SK-N-SH (cell line): Measurements from ENCODE around the gene CNTNAP2. TPM values are rescaled to one million over a fixed set of nuclear protein-coding genes. Genes with fewer than 3 reads are reported as not detected.

Experiments
- CTCF ChIA-PET: fragments of 300-600, 350-600 bp; formaldehyde crosslinking; extraction: SDS; loops from one replicate; lab custom pipeline; 2021; lab: Yijun Ruan, JAX
- POLR2A ChIA-PET: fragments of 350-600 bp; sonication (Branson Sonifier 250); formaldehyde crosslinking; extraction: SDS; loops from one replicate; lab custom pipeline; 2020; ENCODE audit warnings: antibody characterized with exemption, inconsistent platforms; lab: Yijun Ruan, JAX
- DNase-seq: peaks from one replicate; pipeline ENCODE4 v3.0.0; 2012
- H2AFZ ChIP-seq: fragments of 200-600 bp; sonication (generic); 2 replicates; pipeline ENCODE4 v1.8.1; 2016; ENCODE audit warnings: antibody characterized with exemption, mild to moderate bottlenecking, low read depth
- H3F3A ChIP-seq: fragments of 200-600 bp; sonication (generic); replicated peaks from 2 replicates; pipeline ENCODE3; 2016; ENCODE audit warnings: antibody characterized with exemption, mild to moderate bottlenecking; ENCODE audit not compliant: insufficient read depth
- H3K27ac ChIP-seq, 2 experiments: fragments of 200-500 bp in 1 of 2; fragments of 200-600 bp in 1 of 2; sonication (Bioruptor generic) in 1 of 2; sonication (generic), shearing (Covaris generic) in 1 of 2; 2 replicates each; pipeline versions ENCODE4 v1.5.1 to v1.6.1; 2014 to 2016; ENCODE audit warnings: low read depth in 2 of 2, inconsistent platforms in 1 of 2, low read length in 1 of 2, mild to moderate bottlenecking in 1 of 2, mixed read lengths in 1 of 2
- H3K27me3 ChIP-seq: fragments of 200-600 bp; sonication (generic), shearing (Covaris generic); 2 replicates; pipeline ENCODE4 v1.6.1; 2016; ENCODE audit warnings: mixed run types; ENCODE audit not compliant: insufficient read depth
- H3K36me3 ChIP-seq, 2 experiments: fragments of 200-500 bp in 1 of 2; fragments of 200-600 bp in 1 of 2; sonication (Bioruptor generic) in 1 of 2; sonication (generic) in 1 of 2; replicated peaks in 1 of 2; 2 replicates each; pipeline versions ENCODE3 to v1.5.1; 2014 to 2016; ENCODE audit warnings: low read length in 1 of 2, mild to moderate bottlenecking in 1 of 2; ENCODE audit not compliant: insufficient read depth in 2 of 2, control insufficient read depth in 1 of 2
- H3K4me1 ChIP-seq, 2 experiments: fragments of 200-500 bp in 1 of 2; fragments of 200-600 bp in 1 of 2; sonication (Bioruptor generic) in 1 of 2; sonication (generic), shearing (Covaris generic) in 1 of 2; 2 replicates each; pipeline versions ENCODE4 v1.5.1 to v1.6.1; 2014 to 2016; ENCODE audit warnings: low read depth in 1 of 2, low read length in 1 of 2, mixed run types in 1 of 2; ENCODE audit not compliant: insufficient read depth in 2 of 2, control insufficient read depth in 1 of 2
- H3K4me2 ChIP-seq: fragments of 200-600 bp; sonication (generic), shearing (Covaris generic); 2 replicates; pipeline ENCODE4 v1.6.1; 2017; ENCODE audit warnings: mixed run types
- H3K4me3 ChIP-seq, 2 experiments: fragments of 200-500 bp in 1 of 2; fragments of 200-600 bp in 1 of 2; sonication (Bioruptor generic) in 1 of 2; sonication (generic), shearing (Covaris generic) in 1 of 2; 2 replicates each; pipeline versions ENCODE4 v1.5.1 to v1.8.1; 2014 to 2016; ENCODE audit warnings: low read depth in 2 of 2, inconsistent platforms in 1 of 2, low read length in 1 of 2, mild to moderate bottlenecking in 1 of 2, mixed read lengths in 1 of 2, moderate library complexity in 1 of 2
- H3K79me2 ChIP-seq: fragments of 200-600 bp; sonication (generic); 2 replicates; pipeline ENCODE4 v1.8.1; 2017; ENCODE audit warnings: mild to moderate bottlenecking; ENCODE audit not compliant: insufficient read depth
- H3K9ac ChIP-seq: fragments of 200-600 bp; sonication (generic); 2 replicates; pipeline ENCODE4 v1.6.1; 2017; ENCODE audit warnings: mixed run types
- H3K9me2 ChIP-seq: fragments of 200-600 bp; sonication (generic); 2 replicates; pipeline ENCODE4 v1.6.1; 2017; ENCODE audit warnings: mixed run types
- H3K9me3 ChIP-seq: fragments of 200-600 bp; sonication (generic); 2 replicates; pipeline ENCODE4 v1.6.1; 2017; ENCODE audit warnings: mixed run types, mild to moderate bottlenecking, moderate library complexity
- H4K20me1 ChIP-seq: fragments of 200-600 bp; sonication (generic); 2 replicates; pipeline ENCODE4 v1.6.1; 2017; ENCODE audit warnings: mild to moderate bottlenecking, mixed run types; ENCODE audit not compliant: insufficient read depth
- CHD2 ChIP-seq: fragments of 150-350 bp; IDR thresholded peaks from 2 replicates; pipeline ENCODE4 v1.6.1; 2018; ENCODE audit warnings: low read length; ENCODE audit not compliant: partially characterized antibody
- EP300 ChIP-seq, 2 experiments: IDR thresholded peaks; 2 replicates each; pipeline versions ENCODE4 v1.4.0 to v1.6.1; 2012; ENCODE audit warnings: borderline replicate concordance in 1 of 2, low read depth in 1 of 2, low read length in 1 of 2
- FOSL2 ChIP-seq: IDR thresholded peaks from 2 replicates; pipeline ENCODE4 v1.4.0; 2012; ENCODE audit warnings: low read depth, mild to moderate bottlenecking, moderate library complexity, borderline replicate concordance
- GATA2 ChIP-seq: sonication (generic); formaldehyde crosslinking; IDR thresholded peaks from 2 replicates; pipeline ENCODE4 v1.5.0; 2020; ENCODE audit warnings: mild to moderate bottlenecking, missing genetic modification reagents
- IRF3 ChIP-seq: fragments of 150-350 bp; IDR thresholded peaks from 2 replicates; pipeline ENCODE4 v1.6.1; 2016; ENCODE audit warnings: mild to moderate bottlenecking, low read depth, low read length
- JUND ChIP-seq: IDR thresholded peaks from 2 replicates; pipeline ENCODE4 v1.4.0; 2012
- MAX ChIP-seq: IDR thresholded peaks from 2 replicates; pipeline ENCODE4 v1.4.0; 2012; ENCODE audit warnings: low read depth
- PBX3 ChIP-seq: IDR thresholded peaks from 2 replicates; pipeline ENCODE4; 2012
- SIN3A ChIP-seq: IDR thresholded peaks from 2 replicates; pipeline ENCODE4 v1.6.1; 2012; ENCODE audit warnings: low read depth, mild to moderate bottlenecking, low read length, moderate library complexity, borderline replicate concordance
- TCF12 ChIP-seq: IDR thresholded peaks from 2 replicates; pipeline ENCODE4 v1.4.0; 2012
- TEAD4 ChIP-seq: IDR thresholded peaks from 2 replicates; pipeline ENCODE4 v1.4.0; 2012; ENCODE audit warnings: mild to moderate bottlenecking, borderline replicate concordance; ENCODE audit not compliant: insufficient read depth
- USF2 ChIP-seq: fragments of 150-350 bp; IDR thresholded peaks from 2 replicates; pipeline ENCODE4 v1.6.1; 2017; ENCODE audit warnings: antibody characterized with exemption, low read length, low read depth, borderline replicate concordance
- WGBS: methylation state at CpG from one replicate; pipeline ENCODE4 v1.1.6; 2017; ENCODE audit warnings: low lambda C conversion rate; 5-methylcytosine and 5-hydroxymethylcytosine counted together
- polyA plus RNA-seq, 3 experiments: library from polyadenylated mRNA; depleted of rRNA; stranded (reverse); fragments of >200 nt; gene quantifications; 2 replicates each; pipeline ENCODE4 v1.2.3, GENCODE V29; 2012
- TF ChIP-seq, protein P1 (sequence below): IDR thresholded peaks from 2 replicates; pipeline ENCODE4 v1.6.1; 2012; ENCODE audit warnings: mild to moderate bottlenecking, low read depth, low read length, moderate library complexity

CNTNAP2 gene
- polyA plus RNA-seq, 1 of the 3 experiments (the other 2 are of a cell fraction) = 3.4 TPM

- TF ChIP-seq MAX = no peak
- peak in 1 of 2 experiments; percentile 83; a peak in 2 of 4 replicates for TF ChIP-seq EP300 (IDR thresholded peaks at IDR 0.05; ENCODE audit: borderline replicate concordance in 1 of 2, low read depth in 1 of 2, low read length in 1 of 2)
- TF ChIP-seq USF2 = no peak
- no peak for TF ChIP-seq SIN3A
- no peak for TF ChIP-seq CHD2
- peak; percentile 43 for TF ChIP-seq GATA2 (CRISPR knock-in tag)
- TF ChIP-seq TCF12 = peak; percentile 38; the same call in 1 of the 2 replicates
- TF ChIP-seq, protein P1, sequence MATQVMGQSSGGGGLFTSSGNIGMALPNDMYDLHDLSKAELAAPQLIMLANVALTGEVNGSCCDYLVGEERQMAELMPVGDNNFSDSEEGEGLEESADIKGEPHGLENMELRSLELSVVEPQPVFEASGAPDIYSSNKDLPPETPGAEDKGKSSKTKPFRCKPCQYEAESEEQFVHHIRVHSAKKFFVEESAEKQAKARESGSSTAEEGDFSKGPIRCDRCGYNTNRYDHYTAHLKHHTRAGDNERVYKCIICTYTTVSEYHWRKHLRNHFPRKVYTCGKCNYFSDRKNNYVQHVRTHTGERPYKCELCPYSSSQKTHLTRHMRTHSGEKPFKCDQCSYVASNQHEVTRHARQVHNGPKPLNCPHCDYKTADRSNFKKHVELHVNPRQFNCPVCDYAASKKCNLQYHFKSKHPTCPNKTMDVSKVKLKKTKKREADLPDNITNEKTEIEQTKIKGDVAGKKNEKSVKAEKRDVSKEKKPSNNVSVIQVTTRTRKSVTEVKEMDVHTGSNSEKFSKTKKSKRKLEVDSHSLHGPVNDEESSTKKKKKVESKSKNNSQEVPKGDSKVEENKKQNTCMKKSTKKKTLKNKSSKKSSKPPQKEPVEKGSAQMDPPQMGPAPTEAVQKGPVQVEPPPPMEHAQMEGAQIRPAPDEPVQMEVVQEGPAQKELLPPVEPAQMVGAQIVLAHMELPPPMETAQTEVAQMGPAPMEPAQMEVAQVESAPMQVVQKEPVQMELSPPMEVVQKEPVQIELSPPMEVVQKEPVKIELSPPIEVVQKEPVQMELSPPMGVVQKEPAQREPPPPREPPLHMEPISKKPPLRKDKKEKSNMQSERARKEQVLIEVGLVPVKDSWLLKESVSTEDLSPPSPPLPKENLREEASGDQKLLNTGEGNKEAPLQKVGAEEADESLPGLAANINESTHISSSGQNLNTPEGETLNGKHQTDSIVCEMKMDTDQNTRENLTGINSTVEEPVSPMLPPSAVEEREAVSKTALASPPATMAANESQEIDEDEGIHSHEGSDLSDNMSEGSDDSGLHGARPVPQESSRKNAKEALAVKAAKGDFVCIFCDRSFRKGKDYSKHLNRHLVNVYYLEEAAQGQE = no peak
Measured at GRCh38 chr7:147759327-147759943, 1642.8 kb downstream of the CNTNAP2 start (continued).

DNA sequence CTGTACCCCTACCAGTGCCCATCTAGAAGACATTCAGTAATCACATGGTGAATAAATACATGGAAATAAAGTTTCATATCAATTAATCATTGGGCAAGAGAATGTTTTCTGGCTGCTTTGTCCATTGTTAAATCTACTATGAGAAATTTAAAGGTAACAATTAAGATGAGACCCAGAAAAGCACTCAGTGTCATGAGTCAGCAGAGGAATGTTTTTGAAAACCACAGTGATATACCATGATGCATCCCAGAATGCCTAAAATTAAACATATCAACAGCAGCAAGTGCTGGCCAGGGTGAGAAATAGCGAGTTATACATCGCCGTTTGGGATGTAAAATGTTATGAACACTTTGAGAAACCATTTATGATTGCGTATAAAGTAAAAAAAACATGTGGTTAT lies 1648.7 kb downstream of the CNTNAP2 start:
- Histone ChIP-seq H3K27ac (peak overlapping the region in 1 of 2 experiments; percentile 2; a peak in 1 of 4 replicates), H3K36me3 (no peaks in the 10 kb centered on the region), H4K20me1 (no peaks in the 10 kb centered on the region), H2AFZ (no peak overlapping the region), H3F3A (no peaks in the 10 kb centered on the region), H3K4me1 (peaks cover 2 to 7% of the 10 kb centered on the region in 2 experiments; a peak in 3 of 4 replicates), H3K9ac (no peak overlapping the region), H3K9me3 (no peaks in the 10 kb centered on the region), H3K79me2 (no peaks in the 10 kb centered on the region), H3K9me2 (no peaks in the 10 kb centered on the region), H3K27me3 (no peaks in the 10 kb centered on the region), H3K4me2 (no peak overlapping the region), H3K4me3 (no peak overlapping the region)
- CTCF ChIA-PET = no interaction called here
- no peak for DNase-seq
- TF ChIP-seq PBX3 (peak; percentile 42; the same call in 1 of the 2 replicates), EP300 (IDR thresholded peaks at IDR 0.05; ENCODE audit: borderline replicate concordance in 1 of 2, low read depth in 1 of 2, low read length in 1 of 2) (peak in 1 of 2 experiments; percentile 35; a peak in 2 of 4 replicates), FOSL2 (0 out of 2 replicates have a peak, but pooled peaks have one; percentile 21), TEAD4 (no peak), TCF12 (peak; percentile 64), IRF3 (no peak), JUND (peak; percentile 8; the same call in 1 of the 2 replicates)
- WGBS = 81% methylated on average over 4 of the region's 4 CpGs
- POLR2A ChIA-PET = no interaction called here
